Stimulated activated CD8-positive, alpha-beta memory T cell treated with anti-CD3 and anti-CD28 coated beads, Interleukin-4, amount 100 ng/mL, for 1 hour (primary cell): ENCODE results near the gene BCL2L2.

Experiments
- DNase-seq, 2 donors: peaks; one replicate each; pipeline ENCODE4 v3.0.0-alpha.2; 2020; ENCODE audit warnings: low read depth in 2 of 2, low spot score in 1 of 2

Gene BCL2L2

DNA sequence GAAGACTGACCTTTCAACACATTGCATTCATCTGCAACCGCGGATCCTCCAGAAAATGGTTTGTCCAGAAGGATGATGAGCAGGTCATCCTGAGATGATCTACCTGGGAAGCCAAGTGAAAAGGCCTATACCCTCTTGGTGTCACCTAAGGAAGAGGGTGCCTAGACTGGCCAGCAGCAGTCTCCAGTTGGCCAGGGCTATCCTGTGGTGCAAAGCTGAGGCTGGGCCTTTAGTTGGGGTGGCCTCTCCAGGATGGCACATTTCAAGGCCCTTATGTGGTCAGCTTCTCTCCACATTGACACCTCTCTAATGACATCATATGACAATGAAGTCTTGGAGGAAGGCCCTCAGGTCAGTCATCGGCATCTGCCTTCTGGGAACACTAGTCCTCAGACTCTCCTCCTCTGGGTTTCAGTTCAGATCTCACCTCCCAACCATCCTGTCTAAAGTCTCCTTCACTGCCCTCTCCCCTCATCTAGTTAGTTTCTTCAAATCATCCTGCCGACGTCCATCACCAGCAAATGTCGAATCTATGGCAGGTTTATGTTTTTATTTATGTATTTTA is 49.3 kb downstream of the BCL2L2 start:
- DNase-seq, result no peak

DNA sequence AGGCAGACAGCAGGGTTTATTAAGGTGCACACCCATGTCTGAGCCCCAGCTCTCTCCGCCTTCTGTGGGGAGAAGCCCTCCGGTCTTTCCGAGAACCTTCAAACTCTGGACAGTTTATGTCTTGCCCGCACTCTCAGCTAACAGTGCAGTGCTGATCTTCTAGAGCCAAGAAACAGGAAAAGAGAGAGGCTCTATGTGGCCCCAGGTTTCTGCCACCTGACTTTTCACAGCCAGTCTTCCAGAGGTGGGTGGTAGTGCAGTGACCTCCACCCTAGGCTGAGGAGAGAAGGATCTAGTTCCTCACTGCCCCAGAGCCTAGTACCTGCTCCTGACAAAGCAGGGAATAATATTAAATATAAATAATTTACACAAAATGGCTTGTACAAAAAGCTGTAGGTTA is 50.0 kb downstream of the BCL2L2 start:
- no peak for DNase-seq

DNA sequence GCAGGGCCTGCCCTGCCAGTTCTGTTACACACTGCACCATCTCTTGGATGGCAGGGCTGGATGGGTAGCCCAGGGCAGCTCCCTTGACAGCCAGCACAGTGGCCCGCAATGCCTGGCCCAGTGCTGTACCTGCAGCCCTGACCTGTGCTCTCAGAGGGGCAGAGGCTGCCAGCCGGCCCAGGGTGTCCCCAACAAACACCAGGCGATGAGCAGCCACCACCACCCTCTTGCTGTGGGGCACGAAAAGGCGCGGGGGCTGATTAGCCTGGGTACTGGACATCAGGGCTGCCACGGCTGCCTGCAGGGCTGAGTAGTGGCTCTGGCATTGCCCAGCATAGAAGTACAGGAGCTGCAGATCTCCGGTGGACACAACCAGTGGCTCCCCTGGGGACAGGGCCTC is 50.6 kb downstream of the BCL2L2 start:
- no peak for DNase-seq

DNA sequence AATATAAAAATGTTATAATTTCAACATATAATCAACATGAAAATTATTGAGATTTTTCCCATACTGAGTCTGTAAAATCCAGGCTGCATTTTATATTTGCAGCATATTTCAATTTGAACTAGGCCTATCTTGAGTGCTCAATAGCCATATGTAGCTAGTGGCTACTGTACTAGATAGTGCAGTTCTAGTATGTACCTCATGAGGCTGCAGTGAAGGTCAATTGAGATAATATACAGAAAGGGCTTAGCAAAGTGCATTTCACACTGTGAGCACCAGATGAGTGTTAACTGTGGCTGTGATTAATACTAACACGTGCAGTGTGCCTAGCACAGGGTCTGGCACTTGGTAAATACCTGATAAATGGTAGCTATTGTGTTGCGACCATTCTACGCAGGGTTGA is 51.4 kb downstream of the BCL2L2 start:
- no peak for DNase-seq

DNA sequence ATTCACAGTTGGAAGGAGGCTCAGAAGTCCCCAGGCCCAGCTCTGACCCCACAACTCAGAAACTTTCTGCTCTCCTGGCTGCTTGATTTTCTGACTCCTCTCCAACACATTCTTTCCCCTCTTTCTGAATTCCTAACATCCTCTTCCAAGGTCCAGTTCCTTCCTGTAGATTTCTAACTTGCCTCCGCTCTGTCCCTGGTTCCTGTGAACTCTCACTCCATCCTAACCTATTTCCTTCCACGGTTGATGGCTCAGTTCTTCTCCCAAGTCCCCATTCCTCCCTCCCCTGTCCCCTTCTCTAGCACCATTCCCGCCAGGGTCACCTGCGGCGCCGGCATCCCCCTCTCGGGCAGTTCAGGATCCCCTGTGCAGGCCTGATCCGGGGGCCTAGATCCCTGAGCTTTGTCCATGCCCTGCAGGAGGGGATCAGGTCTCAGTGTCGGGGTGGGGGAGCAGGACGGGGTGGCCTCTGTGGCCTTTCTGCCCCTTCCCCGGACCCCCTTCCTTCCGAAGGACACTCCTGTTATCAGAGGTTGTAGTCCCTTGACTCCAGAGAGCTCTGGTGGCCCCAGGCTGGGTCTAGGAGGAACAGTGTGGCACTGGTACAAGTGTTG is 52.0 kb downstream of the BCL2L2 start:
- DNase-seq, result no peak

DNA sequence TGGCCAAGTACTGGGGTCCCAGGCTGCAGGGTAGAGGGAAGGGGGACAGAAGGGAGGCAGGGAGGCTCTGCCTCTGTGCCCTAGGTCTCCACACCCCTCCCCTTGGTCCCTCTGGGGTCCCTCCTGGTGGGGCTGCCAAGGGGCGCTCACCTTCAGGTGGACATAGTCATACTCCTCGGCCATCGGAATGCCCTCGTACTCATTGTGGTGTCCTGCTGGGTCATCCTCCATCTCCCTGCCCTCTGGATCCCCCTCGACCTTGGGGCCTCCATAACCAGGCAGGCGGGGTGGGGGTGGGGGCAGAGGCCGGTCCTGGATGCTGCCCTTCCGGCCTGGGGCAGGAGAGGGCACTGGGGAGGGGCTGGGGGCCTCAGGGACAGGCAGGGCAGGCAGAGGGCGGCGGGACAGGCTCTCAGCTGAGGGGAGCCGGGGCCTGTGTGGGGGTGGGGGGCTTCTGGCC is 52.6 kb downstream of the BCL2L2 start:
- DNase-seq, result no peak

DNA sequence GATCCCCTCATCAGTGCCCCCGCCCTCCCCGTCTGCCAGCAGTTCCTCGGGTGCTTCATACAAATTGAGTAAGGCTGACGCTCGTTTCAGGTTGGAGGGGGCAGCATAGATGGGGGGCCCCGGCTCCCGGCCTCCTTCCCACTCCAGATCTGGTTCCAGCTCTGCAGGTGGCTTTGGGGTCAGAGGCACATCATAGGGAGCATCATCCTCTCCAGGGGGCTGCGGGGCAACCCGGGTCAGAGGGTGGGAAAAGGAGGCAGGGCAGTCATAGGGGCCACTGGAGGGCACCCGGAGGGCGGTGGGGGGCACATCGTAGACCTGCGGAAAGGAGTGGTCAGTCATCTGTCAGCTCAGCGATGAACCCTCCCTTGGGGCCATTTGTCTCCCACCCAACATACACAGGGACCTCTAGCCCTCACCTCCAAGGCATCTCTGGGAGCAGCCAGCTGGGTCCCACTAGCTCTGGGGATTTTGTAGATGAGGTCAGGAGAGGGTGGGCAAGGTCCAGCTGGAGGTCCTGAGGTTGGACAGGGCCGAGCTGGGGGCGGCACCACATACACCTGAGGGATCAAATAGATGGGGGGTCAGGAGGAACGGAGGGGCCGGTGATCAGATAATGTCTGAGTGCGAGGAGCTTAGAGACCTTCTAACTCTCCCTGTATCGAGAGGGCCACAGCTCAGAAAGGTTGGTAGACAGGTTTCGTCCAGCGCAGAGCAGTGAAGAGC is 53.3 kb downstream of the BCL2L2 start:
- DNase-seq, result no peak

DNA sequence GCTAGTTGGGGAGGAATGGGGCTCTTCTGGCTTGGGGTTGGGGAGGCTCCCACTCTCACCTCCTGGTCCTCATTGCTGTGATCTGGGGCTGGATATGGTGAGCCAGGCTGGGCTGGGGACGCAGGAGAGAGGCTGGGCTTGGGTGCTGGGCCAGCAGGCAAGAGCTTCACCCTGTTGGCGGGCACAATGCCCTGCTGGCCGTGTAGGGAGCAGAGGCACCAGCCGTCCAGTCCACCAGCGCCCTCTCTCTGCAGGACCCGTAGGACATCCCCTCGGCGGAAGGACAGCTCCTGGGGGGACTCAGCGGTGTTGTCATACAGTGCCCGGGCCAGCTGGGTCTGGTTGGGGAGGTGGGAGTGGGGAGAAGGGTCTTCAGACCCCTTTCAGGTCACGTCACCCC is 53.9 kb downstream of the BCL2L2 start:
- no peak for DNase-seq

DNA sequence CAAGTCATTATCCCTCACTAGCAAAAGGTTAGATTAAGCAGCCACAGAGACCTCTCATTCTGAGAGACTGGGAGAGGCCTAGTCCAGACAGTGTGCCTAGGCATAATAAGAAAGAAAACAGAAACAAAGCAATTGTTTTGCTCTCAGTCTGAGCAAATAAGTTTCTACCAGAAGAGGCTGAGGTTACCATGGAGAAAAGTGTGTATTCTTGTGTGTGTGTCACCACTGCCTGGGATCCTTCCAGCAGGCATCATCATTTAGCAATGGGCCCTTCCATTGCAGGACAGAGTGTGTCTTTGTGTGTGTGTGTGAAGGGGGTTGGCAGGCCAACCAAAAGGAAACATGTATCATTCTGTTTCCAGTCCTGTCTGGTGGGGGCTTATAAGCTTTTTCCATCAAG is 54.7 kb downstream of the BCL2L2 start:
- DNase-seq, result no peak
